GM21381 (cell line): ENCODE data around the gene OR14A2.
"Not testable (repeated sequence)": the region's sequence is repeated elsewhere in the genome, so short reads cannot be mapped to it uniquely, and the experiment has no call there.

ENCODE experiments used
- ATAC-seq: cut with Tn5 transposase; IDR thresholded peaks from one replicate; pipeline ENCODE4 v1.9.1; 2021; ENCODE audit warnings: mild to moderate bottlenecking, moderate library complexity; ENCODE audit not compliant: unreplicated experiment

Gene OR14A2

GRCh38 chr1:247748041-247748440 is at the start of gene OR14A2:
TSS of gene OR14A2 (minus strand) at chr1:247748141.
- no peak for ATAC-seq

GRCh38 chr1:247797518-247797917 is 49.6 kb upstream of the OR14A2 start:
- no peak for ATAC-seq

- no peak for ATAC-seq
These were observed 21.7 kb upstream of the OR14A2 start for GRCh38 chr1:247769603-247770002.

- ATAC-seq = no peak
These were observed 12.5 kb upstream of the OR14A2 start, which contains the start of gene OR1C1 for GRCh38 chr1:247760456-247760855. TSS of gene OR1C1 (minus strand) at chr1:247760556. CDS start at chr1:247758406, 2,150 bp downstream.

- not testable (repeated sequence) for ATAC-seq
These were observed 6.4 kb upstream of the OR14A2 start for GRCh38 chr1:247754311-247754710.

GRCh38 chr1:247749870-247750269 is 1.9 kb upstream of the OR14A2 start:
- no peak for ATAC-seq

GRCh38 chr1:247747616-247748015 is 325 bp downstream of the OR14A2 start:
- no peak for ATAC-seq

GRCh38 chr1:247746391-247746935 is 1.5 kb downstream of the OR14A2 start:
- ATAC-seq = no peak

- ATAC-seq = not testable (repeated sequence)
These were observed 5.7 kb downstream of the OR14A2 start for GRCh38 chr1:247742215-247742760.

- no peak for ATAC-seq
These were observed 6.2 kb downstream of the OR14A2 start for GRCh38 chr1:247741756-247742155.

GRCh38 chr1:247740721-247741120 is 7.2 kb downstream of the OR14A2 start:
- ATAC-seq = no peak

- no peak for ATAC-seq
These were observed 9.6 kb downstream of the OR14A2 start, which contains the start of gene OR14K1 for GRCh38 chr1:247738315-247738714. TSS of gene OR14K1 (plus strand) at chr1:247738615. CDS start at chr1:247738615, 0 bp downstream.

GRCh38 chr1:247721222-247721621 is 26.7 kb downstream of the OR14A2 start:
- no peak for ATAC-seq

GRCh38 chr1:247716546-247716945 is 31.4 kb downstream of the OR14A2 start, which contains the start of gene OR6F1:
TSS of gene OR6F1 (minus strand) at chr1:247716646. CDS start at chr1:247712755, 3,891 bp downstream.
- no peak for ATAC-seq

GRCh38 chr1:247713753-247714152 is 34.2 kb downstream of the OR14A2 start:
- no peak for ATAC-seq

- not testable (repeated sequence) for ATAC-seq
These were observed 37.3 kb downstream of the OR14A2 start for GRCh38 chr1:247710681-247711080.

GRCh38 chr1:247701338-247701737 is 46.6 kb downstream of the OR14A2 start:
- ATAC-seq = no peak

- peak; percentile 91 for ATAC-seq
These were observed 66.5 kb downstream of the OR14A2 start for GRCh38 chr1:247681288-247681897.

- ATAC-seq = no peak
These were observed 67.8 kb downstream of the OR14A2 start for GRCh38 chr1:247680171-247680570.

- no peak for ATAC-seq
These were observed 68.3 kb downstream of the OR14A2 start, which contains the start of gene OR13G1 for GRCh38 chr1:247679639-247680038. TSS of gene OR13G1 (minus strand) at chr1:247679739. CDS start at chr1:247673041, 6,698 bp downstream.
